Sigmoid colon (tissue), 4 donors: ENCODE measurements around the gene WDFY4.

Source experiments
- CTCF ChIP-seq, 4 experiments: fragments of 450-650 bp in 3 of 4; fragments of 200-600 bp in 1 of 4; IDR thresholded peaks; one replicate each; pipeline ENCODE4 v1.5.1; 2016 to 2019; ENCODE audit warnings: antibody characterized with exemption in 4 of 4, mild to moderate bottlenecking in 3 of 4, moderate library complexity in 2 of 4
- POLR2A ChIP-seq, 2 donors: fragments of 450-650 bp; IDR thresholded peaks; one replicate each; pipeline ENCODE4 v1.6.1; 2016; ENCODE audit warnings: antibody characterized with exemption in 2 of 2, mild to moderate bottlenecking in 2 of 2, moderate library complexity in 2 of 2
- POLR2AphosphoS5 ChIP-seq, 4 donors: sonication (generic); formaldehyde crosslinking; IDR thresholded peaks; one replicate each; pipeline ENCODE4 v1.6.1; 2017; ENCODE audit warnings: antibody characterized with exemption in 4 of 4

GRCh38 chr10:48993627-48994026, 309.0 kb downstream of the WDFY4 start:
- TF ChIP-seq POLR2AphosphoS5 (IDR thresholded peaks at IDR 0.05) = no peak
- TF ChIP-seq POLR2A (IDR thresholded peaks at IDR 0.05) = no peak
- TF ChIP-seq CTCF (IDR thresholded peaks at IDR 0.05) = no peak
